ENCODE results near the gene PRSS21. TPM values are rescaled to one million over a fixed set of nuclear protein-coding genes. Genes with fewer than 3 reads are reported as not detected.

PRSS21 gene
- total RNA-seq, 1 donor: 0.43 TPM

- no peak overlapping the region for H3K4me3 ChIP-seq (ENCODE audit: low read depth, low read length)
- DNase-seq (ENCODE audit: low read depth): no peak
- TF ChIP-seq CTCF (IDR thresholded peaks at IDR 0.05; ENCODE audit: insufficient read depth, low read depth, low read length): no peak
Measured at GRCh38 chr16:2828876-2829430, 11.9 kb downstream of the PRSS21 start.

GRCh38 chr16:2829501-2830354 lies 12.7 kb downstream of the PRSS21 start, which contains the start of gene ZG16B:
Gene ZG16B (plus strand): TSS chr16:2830303. CDS start chr16:2830442, 139 bp downstream.
- DNase-seq (ENCODE audit: low read depth): no peak
- TF ChIP-seq CTCF (IDR thresholded peaks at IDR 0.05; ENCODE audit: insufficient read depth, low read depth, low read length): no peak

GRCh38 chr16:2830355-2830695 lies 13.3 kb downstream of the PRSS21 start:
- H3K4me3 ChIP-seq (ENCODE audit: low read depth, low read length): no peak overlapping the region
- no peak for TF ChIP-seq CTCF (IDR thresholded peaks at IDR 0.05; ENCODE audit: insufficient read depth, low read depth, low read length)
- DNase-seq (ENCODE audit: low read depth): no peak

More at GRCh38 chr16:2829501-2830354, 12.7 kb downstream of the PRSS21 start, which contains the start of gene ZG16B:
- H3K4me3 ChIP-seq (ENCODE audit: low read depth, low read length): no peak within 1 kb of the TSS

GRCh38 chr16:2831203-2831602 lies 14.2 kb downstream of the PRSS21 start:
- DNase-seq (ENCODE audit: low read depth): no peak
- TF ChIP-seq CTCF (IDR thresholded peaks at IDR 0.05; ENCODE audit: insufficient read depth, low read depth, low read length): no peak
- no peak overlapping the region for H3K4me3 ChIP-seq (ENCODE audit: low read depth, low read length)

- no peak overlapping the region for H3K4me3 ChIP-seq (ENCODE audit: low read depth, low read length)
- TF ChIP-seq CTCF (IDR thresholded peaks at IDR 0.05; ENCODE audit: insufficient read depth, low read depth, low read length): no peak
- no peak for DNase-seq (ENCODE audit: low read depth)
Measured at GRCh38 chr16:2833776-2834175, 16.7 kb downstream of the PRSS21 start.

- TF ChIP-seq CTCF (IDR thresholded peaks at IDR 0.05; ENCODE audit: insufficient read depth, low read depth, low read length): no peak
- no peak overlapping the region for H3K4me3 ChIP-seq (ENCODE audit: low read depth, low read length)
- DNase-seq (ENCODE audit: low read depth): no peak
Measured at GRCh38 chr16:2834968-2835367, 17.9 kb downstream of the PRSS21 start.
